ENCODE measurements around the gene RAB8B. TPM values are rescaled to one million over a fixed set of nuclear protein-coding genes. Genes with fewer than 3 reads are reported as not detected.

The RAB8B gene
- polyA plus RNA-seq, 1 donor: 37.1 TPM

DNA sequence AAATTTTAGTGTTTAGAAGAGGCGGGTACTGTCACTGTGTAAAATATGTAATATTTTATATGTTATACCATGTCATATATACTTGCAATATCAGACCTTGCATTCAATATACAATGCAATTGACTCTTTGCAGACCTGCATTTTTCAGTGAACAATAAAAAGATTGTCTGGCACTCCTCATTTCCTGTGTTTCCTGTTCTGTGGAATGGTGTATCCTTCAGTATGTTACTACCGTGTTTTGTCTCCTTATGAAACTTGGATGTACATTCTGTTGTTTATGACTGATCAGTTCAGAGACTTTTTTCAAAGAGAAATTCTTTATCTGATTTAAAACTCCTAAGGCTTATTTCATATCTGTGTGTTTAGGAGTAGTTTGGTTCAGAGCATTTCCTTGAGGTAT lies 119.5 kb downstream of the RAB8B start:
- DNase-seq: no peak

GRCh38 chr15:63310646-63311045 lies 121.2 kb downstream of the RAB8B start:
- DNase-seq: no peak

DNA sequence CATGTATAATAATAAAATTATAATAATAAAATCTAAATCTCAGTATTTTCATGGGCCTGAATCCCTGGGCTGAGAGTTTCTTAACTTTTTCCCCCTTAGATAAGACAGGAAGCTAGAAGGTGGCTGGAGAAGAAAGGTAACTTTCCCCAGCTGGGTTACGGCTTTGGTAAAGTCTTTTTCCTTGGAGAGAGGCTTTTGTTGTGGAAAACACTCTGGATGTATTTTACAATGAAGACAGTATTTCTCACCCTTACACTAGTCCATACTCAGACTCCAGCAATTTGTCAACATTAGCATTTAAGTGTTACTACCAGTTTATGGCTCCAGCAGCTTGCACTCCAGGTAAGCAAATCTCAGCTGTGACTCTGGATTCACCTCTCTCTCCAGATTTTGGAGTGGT lies 122.9 kb downstream of the RAB8B start:
- DNase-seq: no peak

- no peak for DNase-seq
Observed at GRCh38 chr15:63313825-63314224, 124.4 kb downstream of the RAB8B start.

DNA sequence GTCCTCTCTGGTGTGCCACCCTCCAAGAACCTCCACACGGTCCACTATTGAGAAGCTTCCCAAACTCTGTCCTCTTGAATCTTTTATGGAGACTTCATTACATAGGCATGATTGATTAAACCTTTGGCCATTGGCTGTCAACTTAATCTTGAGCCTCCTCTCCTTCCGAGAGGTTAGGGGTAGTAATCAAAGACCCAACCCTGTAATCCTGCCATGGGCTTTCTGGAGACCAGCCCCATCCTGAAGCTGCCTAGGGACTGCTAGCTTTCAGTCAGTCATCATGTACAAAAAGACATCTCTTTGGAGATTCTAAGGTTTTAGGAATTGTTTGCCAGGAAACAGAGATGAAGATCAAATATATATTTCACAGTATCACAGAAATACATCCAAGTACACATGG lies 125.0 kb downstream of the RAB8B start:
- DNase-seq: no peak

Other genes with a start within 250 kb of the RAB8B start
- gene TPM1, start 146.9 kb upstream of the RAB8B start, polyA plus RNA-seq (ENCODE audit: insufficient read length): 573 TPM
- gene LACTB, start 67.7 kb upstream of the RAB8B start, polyA plus RNA-seq (ENCODE audit: insufficient read length): 19.6 TPM
- gene RPS27L, start 32.1 kb upstream of the RAB8B start, polyA plus RNA-seq (ENCODE audit: insufficient read length): 92.2 TPM
- gene APH1B, start 88.0 kb downstream of the RAB8B start, polyA plus RNA-seq (ENCODE audit: insufficient read length): 19.6 TPM
- 151 TPM for gene CA12, start 192.2 kb downstream of the RAB8B start, polyA plus RNA-seq (ENCODE audit: insufficient read length)

All from left kidney (tissue), 2 donors.